Endodermal cell (in vitro differentiated cells): ENCODE results near the gene CDC25B. TPM values are rescaled to one million over a fixed set of nuclear protein-coding genes. Genes with fewer than 3 reads are reported as not detected.

Source experiments
- DNase-seq: peaks from one replicate; pipeline ENCODE4 v3.0.0-alpha.2; 2017
- H3K27ac ChIP-seq: 2 replicates; pipeline ENCODE4 v1.5.1; 2013; ENCODE audit warnings: mild to moderate bottlenecking, low read depth, low read length, moderate library complexity
- H3K27me3 ChIP-seq: 2 replicates; pipeline ENCODE4 v1.6.1; 2013; ENCODE audit warnings: mild to moderate bottlenecking, low read length, moderate library complexity; ENCODE audit not compliant: insufficient read depth, control insufficient read depth, poor library complexity, severe bottlenecking
- H3K36me3 ChIP-seq: 2 replicates; pipeline ENCODE4 v1.7.0; 2013; ENCODE audit warnings: mild to moderate bottlenecking, low read length, moderate library complexity; ENCODE audit not compliant: control insufficient read depth, insufficient read depth
- H3K4me1 ChIP-seq: one replicate; pipeline ENCODE4 v1.7.0; 2013; ENCODE audit warnings: low read length; ENCODE audit not compliant: control insufficient read depth, insufficient read depth
- H3K4me3 ChIP-seq: 2 replicates; pipeline ENCODE4 v1.5.1; 2013; ENCODE audit warnings: mild to moderate bottlenecking, low read length, moderate library complexity
- H3K9ac ChIP-seq: 2 replicates; pipeline ENCODE4 v1.6.1; 2013; ENCODE audit warnings: mild to moderate bottlenecking, low read length, moderate library complexity; ENCODE audit not compliant: poor library complexity, severe bottlenecking; ENCODE audit errors: extremely low read depth
- H3K9me3 ChIP-seq: 2 replicates; pipeline ENCODE4 v1.6.1; 2013; ENCODE audit warnings: mild to moderate bottlenecking, low read length, moderate library complexity; ENCODE audit not compliant: control insufficient read depth
- H3K27ac Mint-ChIP-seq: 2 replicates; pipeline ENCODE4 v1.8.0; 2020; ENCODE audit warnings: mixed read lengths
- H3K27me3 Mint-ChIP-seq: 2 replicates; pipeline ENCODE4 v1.8.0; 2021; ENCODE audit warnings: mild to moderate bottlenecking, mixed read lengths; ENCODE audit not compliant: insufficient read depth
- H3K36me3 Mint-ChIP-seq: 2 replicates; pipeline ENCODE4 v1.8.0; 2020; ENCODE audit warnings: low read depth, mixed read lengths
- H3K4me1 Mint-ChIP-seq: 2 replicates; pipeline ENCODE4 v1.8.0; 2020; ENCODE audit warnings: mixed read lengths
- H3K4me3 Mint-ChIP-seq: 2 replicates; pipeline ENCODE4 v1.8.0; 2020; ENCODE audit warnings: mild to moderate bottlenecking, moderate library complexity, mixed read lengths
- H3K9me3 Mint-ChIP-seq: 2 replicates; pipeline ENCODE4 v1.8.0; 2020; ENCODE audit warnings: mild to moderate bottlenecking, mixed read lengths
- CTCF ChIP-seq: fragments of 200-600 bp; sonication (generic); conservative IDR thresholded peaks from 2 replicates; pipeline ENCODE4 v1.5.0; 2021; ENCODE audit warnings: antibody characterized with exemption, mild to moderate bottlenecking
- WGBS, 2 experiments: methylation state at CpG; one replicate each; pipeline versions ENCODE4 v1.1.5 to v1.1.7; 2013; ENCODE audit warnings: missing lambda C conversion rate in 2 of 2, mixed read lengths in 1 of 2; ENCODE audit not compliant: insufficient coverage in 1 of 2, insufficient read length in 1 of 2; 5-methylcytosine and 5-hydroxymethylcytosine counted together
- total RNA-seq, 2 donors: library from RNA; stranded (reverse); fragmentation: NEBNext Ultra II Directional in 1 of 2; extraction: Animal tissue kit (Norgen Biotek cat#: 25700) in 1 of 2; gene quantifications; 2 replicates in 1 of 2; 3 replicates in 1 of 2; pipeline ENCODE4 v1.2.1, GENCODE V29; 2021

Gene CDC25B
- total RNA-seq, 2 donors from 2014 or later: 25.7 to 33.6 TPM

- Mint-ChIP-seq H3K27me3 (peaks cover 43% of the 10 kb centered on the region), H3K4me3 (no peak overlapping the region)
Observed at GRCh38 chr20:3753501-3754275, 42.4 kb upstream of the CDC25B start.

GRCh38 chr20:3754276-3754630 is 41.9 kb upstream of the CDC25B start:
- Histone ChIP-seq H3K27ac (no peak overlapping the region), H3K27me3 (peaks cover 38% of the 10 kb centered on the region), H3K9ac (no peak overlapping the region), H3K36me3 (peaks cover 8% of the 10 kb centered on the region), H3K4me3 (no peak overlapping the region), H3K9me3 (no peaks in the 10 kb centered on the region), H3K4me1 (no peaks in the 10 kb centered on the region)
- DNase-seq: no peak
- H3K27ac Mint-ChIP-seq: no peak overlapping the region
- no peaks in the 10 kb centered on the region for H3K9me3 Mint-ChIP-seq
- 80 to 94% methylated on average over 1 to 16 of the region's 16 CpGs for WGBS, 2 experiments
- H3K4me1 Mint-ChIP-seq: peaks cover 4% of the 10 kb centered on the region
- peaks cover 37% of the 10 kb centered on the region for H3K27me3 Mint-ChIP-seq
- no peak for TF ChIP-seq CTCF
- peaks cover 11% of the 10 kb centered on the region for H3K36me3 Mint-ChIP-seq
- no peak overlapping the region for H3K4me3 Mint-ChIP-seq

More at GRCh38 chr20:3753501-3754275, 42.4 kb upstream of the CDC25B start:
- H3K9me3 ChIP-seq: no peaks in the 10 kb centered on the region
- WGBS, 2 experiments: 93% methylated on average over 5 to 22 of the region's 26 CpGs
- peaks cover 4% of the 10 kb centered on the region for H3K4me1 Mint-ChIP-seq
- no peak overlapping the region for H3K27ac ChIP-seq
- no peaks in the 10 kb centered on the region for H3K4me1 ChIP-seq
- no peak for TF ChIP-seq CTCF
- H3K36me3 ChIP-seq: peaks cover 8% of the 10 kb centered on the region
- no peak overlapping the region for H3K27ac Mint-ChIP-seq
- no peak overlapping the region for H3K4me3 ChIP-seq
- peak; percentile 39 for DNase-seq
- H3K36me3 Mint-ChIP-seq: peaks cover 11% of the 10 kb centered on the region
- H3K9me3 Mint-ChIP-seq: no peaks in the 10 kb centered on the region
- no peak overlapping the region for H3K9ac ChIP-seq
- H3K27me3 ChIP-seq: peaks cover 43% of the 10 kb centered on the region

DNA sequence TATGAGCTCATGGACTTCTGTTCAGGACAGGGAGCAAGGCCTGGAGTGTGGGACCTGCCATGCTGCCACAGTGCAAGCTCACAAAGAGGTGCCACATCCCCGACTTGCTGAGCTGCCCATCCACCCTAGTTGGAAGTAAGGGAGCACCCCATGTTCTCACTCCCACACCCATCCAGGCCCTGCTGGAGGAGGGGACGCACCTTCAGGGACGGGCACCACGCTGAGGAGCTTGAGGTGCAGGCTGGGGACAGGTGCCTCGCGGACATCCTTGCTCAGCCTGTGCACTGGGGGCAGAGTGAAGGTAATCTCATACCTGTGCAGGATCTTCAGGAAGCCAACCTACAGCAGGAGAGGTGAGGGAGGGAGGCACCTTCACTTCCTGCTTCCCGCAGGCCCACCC is 40.8 kb upstream of the CDC25B start:
- H3K27me3 Mint-ChIP-seq: peaks cover 28% of the 10 kb centered on the region
- H3K9me3 ChIP-seq: no peaks in the 10 kb centered on the region
- no peaks in the 10 kb centered on the region for H3K4me1 ChIP-seq
- DNase-seq: peak; percentile 24
- H3K4me1 Mint-ChIP-seq: peaks cover 4% of the 10 kb centered on the region
- no peak overlapping the region for H3K4me3 ChIP-seq
- no peak overlapping the region for H3K27ac Mint-ChIP-seq
- peaks cover 11% of the 10 kb centered on the region for H3K36me3 Mint-ChIP-seq
- H3K9me3 Mint-ChIP-seq: no peaks in the 10 kb centered on the region
- TF ChIP-seq CTCF: no peak
- WGBS, 2 experiments: 91 to 94% methylated on average over 4 to 7 of the region's 7 CpGs
- H3K27ac ChIP-seq: no peak overlapping the region
- H3K36me3 ChIP-seq: peaks cover 8% of the 10 kb centered on the region
- H3K4me3 Mint-ChIP-seq: no peak overlapping the region
- peaks cover 27% of the 10 kb centered on the region for H3K27me3 ChIP-seq
- no peak overlapping the region for H3K9ac ChIP-seq
